ENCODE measurements around the gene UQCRC1.

Gene UQCRC1

DNA sequence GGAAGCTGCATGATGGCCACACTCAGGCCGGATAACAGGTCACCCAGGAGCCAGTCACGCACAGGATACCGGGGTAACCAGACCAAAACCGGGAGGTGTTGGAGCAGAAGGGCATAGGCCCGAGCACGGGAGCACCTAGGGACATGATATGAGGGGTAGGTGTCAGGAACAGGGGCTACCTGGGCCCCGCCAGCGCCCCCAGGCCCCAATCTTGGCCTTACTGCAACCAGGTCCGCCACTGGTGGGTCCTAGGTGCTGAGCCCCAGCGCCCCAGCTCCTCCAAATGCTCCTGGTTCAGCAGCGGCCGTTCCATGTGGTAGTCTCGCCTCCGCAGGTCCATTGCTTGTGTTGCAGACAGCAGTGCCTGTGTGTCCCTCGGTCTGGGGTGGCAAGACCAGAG is 23.8 kb upstream of the UQCRC1 start:
- DNase-seq = no peak

DNA sequence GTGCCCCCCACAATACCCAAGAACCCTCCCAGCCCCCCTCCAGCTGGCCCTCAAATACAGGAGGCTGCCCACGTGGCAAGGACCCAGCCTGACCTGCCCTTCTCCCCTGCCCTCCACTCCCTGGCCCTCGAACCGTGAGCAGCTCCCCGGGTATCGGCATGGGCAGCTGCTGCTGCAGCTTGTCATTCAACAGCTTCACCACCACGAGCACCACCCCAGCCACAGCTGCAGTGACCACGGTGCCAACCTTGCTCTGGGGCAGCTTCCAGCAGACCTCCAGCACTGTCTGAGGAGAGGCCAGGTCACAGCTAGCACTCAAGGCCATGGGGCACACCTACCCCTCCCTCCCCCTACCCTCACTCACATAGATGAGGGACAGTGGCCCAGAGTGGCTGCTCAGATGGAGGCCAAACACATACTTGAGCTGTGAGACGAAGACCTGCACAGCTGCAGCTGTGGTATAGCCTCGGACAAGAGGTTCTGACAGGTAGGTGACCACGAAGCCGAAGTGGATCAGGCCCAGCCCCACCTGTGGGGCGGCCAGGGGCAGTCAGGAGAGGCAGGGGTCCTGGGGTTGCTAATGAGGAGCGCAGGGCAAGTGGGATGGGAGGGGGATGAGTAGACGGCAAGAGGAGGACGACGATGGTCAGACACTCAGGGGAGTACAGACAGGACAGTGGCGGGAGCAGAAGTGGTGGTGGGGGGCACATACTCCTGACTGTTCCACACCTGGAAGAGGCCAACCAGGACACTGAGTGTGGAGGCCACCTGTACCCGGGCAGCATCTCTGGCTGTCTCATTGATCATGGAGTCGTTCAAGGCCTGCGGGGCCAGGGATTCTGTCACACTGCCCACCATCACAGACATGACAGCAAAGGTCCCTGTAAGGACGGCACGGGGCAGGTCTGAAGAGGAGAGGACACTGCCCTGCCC is 22.3 kb upstream of the UQCRC1 start:
- DNase-seq = no peak

DNA sequence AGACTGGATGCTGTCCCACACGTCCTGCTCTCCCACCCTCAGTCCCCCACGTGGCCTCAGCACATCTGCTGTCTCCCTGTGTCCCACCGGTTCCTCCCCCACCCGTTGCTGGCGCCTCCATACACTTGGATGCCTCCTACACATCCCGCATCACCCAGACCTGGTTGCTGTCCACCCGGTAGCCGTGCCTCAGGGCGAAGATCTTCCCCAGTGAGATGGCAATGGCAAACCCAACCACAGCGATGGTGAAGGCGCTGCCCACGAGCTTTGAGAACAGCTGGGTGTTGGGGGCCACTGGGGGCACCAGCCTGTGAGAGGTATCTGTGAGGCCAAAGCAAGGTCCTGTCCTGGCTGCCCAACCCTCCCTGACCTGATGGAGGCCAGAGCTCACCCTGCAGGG is 21.4 kb upstream of the UQCRC1 start:
- no peak for DNase-seq

DNA sequence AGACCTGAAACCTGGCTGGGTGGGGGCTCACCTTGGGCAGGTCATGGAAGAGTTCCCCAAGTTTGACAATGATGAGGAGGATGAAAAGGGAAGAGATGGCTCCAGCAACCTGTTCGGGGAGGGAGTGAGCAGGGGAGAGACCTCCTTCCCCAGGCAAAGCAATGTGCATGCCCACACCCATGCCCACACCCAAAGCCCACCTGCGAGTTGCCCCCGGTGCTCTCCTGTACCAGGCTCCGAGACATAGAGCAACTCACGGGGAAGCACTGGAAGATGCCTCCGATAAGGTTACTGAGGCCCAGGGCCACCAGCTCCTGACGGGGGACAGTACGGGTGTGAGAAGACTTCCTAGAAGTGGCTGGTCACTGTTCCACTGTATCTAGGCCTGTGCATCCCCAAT is 21.0 kb upstream of the UQCRC1 start:
- no peak for DNase-seq

DNA sequence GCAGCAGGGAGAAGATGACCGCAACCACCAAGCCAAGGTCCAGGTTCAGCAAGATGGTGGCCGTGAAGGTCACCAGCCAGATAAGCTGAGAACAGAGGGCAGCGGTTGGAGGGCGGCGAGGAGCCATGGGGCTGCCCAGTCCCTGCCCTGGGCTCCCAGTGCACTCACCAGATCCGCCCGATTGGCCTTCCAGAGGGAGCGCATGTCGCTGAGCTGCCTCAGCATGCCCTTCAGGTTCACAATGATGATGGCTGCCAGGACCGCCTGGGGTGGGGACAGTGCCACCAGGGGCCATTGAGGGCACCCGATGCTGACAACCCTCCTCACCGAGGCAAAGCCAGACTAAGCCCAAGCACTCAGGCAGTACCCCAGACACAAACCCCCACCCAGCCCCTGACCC is 20.4 kb upstream of the UQCRC1 start:
- no peak for DNase-seq

DNA sequence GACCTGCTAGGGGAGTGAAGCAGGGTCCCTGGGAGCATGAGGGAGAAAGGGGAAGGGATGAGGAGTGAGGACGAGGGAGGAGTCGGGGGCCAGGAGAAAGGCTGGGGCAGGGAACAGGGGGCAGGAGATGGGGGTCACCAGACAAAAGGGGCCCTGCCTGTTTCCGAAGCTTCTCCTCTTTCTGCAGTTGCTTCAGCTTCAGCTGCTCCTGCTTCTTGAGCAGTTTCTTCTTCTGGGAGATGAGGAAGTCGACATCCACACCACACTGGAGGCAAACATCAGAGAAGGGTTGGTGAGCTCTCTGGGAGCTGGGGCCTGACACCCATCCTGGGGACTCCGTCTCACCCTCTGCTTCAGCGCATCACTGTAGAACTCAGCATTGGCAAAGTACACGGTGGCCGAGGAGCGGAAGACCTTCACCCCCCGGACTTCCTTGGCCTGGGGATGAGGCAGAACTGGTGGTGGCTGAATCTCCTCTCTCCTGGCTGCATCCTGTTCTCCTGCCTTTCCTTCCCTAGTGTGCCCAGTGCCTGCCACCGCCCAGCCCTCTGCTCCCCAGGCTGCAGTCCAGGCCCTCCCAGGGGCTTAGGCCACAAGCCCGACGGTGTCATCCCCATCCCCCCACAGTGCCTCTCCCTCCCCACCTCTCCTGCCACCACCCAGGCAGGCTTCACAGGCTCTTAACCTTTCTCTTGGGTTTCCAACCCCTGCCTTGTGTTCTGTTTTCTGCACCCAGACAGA is 19.0 kb upstream of the UQCRC1 start:
- DNase-seq = no peak

DNA sequence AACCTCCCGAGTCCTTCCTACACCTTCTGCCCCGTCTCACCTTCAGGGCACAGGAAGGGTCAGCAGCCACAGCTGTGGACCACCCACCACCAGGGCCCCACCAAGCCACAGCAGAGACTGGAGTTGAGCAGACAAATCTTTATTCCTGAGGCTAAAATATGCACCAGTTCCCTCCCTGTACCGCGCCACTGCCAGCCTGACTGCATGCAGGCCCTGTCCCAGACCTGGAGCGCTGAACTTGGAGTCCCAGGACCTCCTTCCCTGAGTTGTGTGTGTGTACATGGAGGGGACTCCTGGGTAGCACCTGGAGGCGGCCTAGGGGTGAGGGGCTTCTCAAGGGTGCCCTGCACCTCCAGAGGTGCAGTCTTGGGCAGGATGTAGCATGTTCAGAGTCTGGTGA is 16.2 kb upstream of the UQCRC1 start:
- no peak for DNase-seq

DNA sequence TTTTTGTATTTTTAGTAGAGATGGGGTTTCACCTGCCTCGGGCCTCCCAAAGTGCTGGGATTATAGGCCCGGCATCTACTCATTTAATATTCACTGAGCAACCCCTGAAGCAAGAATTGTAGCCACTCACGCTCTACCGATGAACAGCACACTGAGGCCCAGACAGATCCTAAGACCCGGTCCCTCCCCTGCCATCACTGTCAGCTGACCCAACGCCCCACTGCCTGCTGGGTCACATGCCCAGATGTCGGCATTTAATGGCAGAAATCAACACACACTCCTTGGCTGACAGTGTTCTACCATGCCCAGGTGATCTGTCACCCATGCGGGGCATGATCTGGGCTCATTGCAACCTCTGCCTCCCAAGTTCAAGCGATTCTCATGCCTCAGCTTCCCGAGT is 15.3 kb upstream of the UQCRC1 start:
- DNase-seq = no peak

DNA sequence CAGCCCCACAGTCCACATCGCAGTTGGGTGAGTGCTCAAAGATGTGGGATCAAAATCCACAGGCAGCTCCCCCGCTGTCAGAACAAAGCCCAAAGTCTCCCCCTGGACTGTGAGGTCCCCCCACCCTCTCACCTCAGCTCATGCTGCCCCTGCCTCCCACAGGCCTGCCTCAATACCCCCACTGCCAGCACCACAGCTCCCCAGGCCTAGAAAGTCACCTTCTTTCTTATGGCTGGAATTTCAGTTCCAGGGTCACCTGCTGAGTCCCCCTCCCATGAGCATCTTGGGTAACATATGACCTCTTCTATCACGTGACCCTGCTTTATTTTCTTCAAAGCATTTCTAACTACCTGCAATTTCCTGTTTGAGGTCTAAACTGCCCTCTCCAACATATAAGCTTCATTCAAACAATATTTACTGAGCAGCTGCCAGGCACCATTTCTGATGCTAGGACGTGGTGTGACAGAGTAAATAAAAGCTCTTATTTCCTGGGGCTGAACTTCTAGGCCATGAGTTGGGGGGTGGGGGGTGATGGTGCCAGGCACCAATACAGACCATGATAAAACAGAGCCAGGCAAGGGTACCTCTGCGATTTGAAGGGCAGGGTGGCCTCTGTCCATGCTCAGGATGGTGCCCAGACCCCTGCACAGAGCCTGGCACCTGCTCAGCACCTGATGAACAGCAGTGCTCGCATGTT is 14.6 kb upstream of the UQCRC1 start:
- DNase-seq = peak; percentile 66

DNA sequence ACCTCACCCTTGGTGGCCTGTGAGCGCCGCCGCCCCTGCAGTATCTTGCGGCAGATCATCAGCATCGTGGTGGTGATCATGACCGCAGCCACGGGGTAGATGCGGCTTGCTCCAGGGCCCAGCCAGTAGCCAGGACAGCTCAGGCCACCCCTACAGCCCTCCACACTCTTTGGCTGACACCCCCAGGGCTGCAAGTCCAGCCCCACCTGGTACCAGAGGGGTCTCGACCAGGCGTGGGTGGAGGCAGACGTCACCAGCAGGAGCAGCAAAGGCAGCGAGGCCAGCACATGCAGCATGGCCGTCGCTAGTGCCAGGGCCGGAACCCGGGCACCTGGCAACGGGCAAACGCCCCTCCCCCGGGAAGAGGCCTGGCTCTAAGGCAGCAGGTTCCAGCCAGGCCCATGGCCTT is 12.0 kb upstream of the UQCRC1 start, which contains the start of gene TMEM89:
Gene TMEM89, minus strand, starts transcription at position 309 of the 409 bp plus-strand sequence. Its CDS starts 13 bp downstream, at position 296.
- no peak for DNase-seq

DNA sequence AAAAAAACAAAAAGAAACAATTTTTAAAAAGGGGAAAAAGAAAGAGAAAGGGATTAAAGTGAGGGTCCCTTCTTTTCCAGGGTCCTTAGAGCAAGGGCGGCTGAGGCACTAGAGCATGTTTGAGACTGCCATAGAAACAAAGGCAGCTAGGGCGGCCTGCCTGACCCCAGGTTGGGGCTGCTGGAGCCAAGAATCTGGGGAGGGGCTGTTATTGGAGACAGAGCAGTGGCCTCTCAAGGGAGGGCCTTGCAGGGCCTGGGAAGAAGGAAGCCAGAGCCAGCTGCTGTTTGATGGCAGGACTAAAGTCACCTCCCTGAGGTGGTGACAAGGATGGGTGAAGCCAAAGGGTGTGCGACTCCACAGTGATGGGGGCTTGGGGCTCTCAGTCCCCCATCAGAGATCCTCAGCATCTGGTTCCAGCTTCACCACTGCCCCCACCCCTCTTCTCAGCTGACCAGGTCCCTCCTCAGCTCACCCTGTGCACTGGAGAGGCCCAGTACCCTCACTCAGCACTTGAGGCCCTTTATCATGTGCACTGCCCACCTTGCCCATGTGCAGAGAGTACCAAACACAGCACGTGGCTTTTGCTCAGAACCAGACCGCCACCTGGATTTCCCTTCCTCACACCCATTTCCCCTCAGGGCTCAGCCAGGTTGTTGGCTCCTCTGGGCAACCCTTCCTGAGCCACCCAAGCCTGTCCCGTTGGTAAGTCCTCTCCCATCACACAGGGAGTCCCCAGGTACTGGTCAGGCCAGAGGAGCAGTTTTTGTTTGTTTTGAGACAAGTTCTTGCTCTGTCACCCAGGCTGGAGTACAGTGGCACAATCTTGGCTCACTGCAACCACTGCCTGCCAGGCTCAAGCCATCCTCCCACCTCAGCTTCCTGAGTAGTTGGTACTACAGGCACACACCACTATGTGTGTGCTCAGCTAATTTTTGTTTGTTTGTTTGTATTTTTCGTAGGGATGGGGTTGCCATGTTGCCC is 10.4 kb upstream of the UQCRC1 start:
- no peak for DNase-seq

DNA sequence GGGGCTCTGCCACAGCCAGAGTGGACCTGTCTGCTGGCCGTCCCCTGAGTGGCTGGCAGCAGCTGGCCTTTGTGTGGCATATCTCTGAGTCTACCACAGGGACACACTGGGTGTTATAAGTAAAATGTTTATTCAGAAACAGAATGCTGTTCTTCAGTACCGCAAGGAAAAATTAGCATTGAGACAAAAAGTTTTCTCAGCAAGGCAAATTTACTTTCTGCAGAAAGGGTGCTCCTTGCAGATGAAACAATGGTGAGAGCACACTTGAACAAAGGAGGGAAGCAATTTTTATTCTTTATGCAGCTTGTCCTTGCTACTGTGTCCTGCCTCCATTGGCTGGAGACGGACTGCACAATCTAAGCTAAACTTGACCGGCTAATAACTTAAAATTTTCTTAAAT is 8.1 kb upstream of the UQCRC1 start:
- no peak for DNase-seq

DNA sequence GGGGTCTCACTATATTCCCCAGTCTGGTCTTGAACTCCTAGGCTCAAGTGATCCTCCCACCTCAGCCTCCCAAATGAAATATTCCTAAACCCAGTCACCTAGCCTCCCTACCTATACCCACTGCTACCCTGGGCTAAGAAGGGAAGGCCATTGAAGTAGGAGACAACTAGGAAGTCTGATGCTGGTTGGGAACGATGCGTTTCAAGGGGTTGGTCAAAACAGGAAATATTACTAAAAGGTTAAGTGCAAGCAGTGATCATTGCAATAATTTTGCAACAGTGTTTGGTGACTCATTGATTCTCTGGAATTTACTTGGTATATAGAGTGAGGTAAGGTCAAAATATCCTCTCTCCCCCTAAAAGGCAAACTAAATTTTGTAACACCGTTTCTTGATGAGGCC is 4.6 kb upstream of the UQCRC1 start:
- DNase-seq = no peak

DNA sequence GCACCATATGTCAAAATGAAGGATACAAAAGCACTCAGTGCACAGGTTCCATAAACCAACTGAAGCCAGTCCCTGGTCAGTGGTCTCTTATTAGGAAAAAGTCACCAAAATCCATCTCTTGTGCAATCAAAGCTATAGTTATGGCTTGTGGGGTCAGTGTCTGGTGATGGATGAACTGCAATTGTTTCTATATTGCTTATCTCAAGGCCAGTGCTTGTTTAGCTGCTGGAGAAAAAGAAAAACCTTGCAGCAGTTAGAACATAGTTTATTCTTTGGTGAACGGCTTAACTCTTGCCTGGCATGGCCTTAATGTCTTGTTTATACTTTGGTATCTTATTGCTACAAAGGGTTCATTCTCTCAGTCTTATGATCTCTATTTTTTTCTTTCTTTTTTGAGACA is 2.9 kb upstream of the UQCRC1 start:
- no peak for DNase-seq

DNA sequence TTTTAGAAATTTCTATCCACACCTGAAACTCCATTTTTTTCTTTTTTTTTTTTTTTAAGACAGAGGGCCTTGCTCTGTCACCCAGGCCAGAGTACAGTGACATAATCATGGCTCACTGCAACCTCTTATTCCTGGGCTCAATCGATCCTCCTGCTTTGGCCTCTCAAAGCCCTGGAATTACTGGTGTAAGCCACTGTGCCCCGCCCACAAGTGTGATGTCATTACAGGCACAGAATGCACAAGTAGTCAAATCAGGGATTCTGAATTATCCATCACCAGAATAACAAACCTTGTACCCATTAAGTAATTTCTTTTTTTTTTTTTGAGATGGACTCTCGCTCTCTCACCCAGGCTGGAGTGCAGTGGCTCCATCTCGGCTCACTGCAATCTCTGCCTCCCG is 1.9 kb downstream of the UQCRC1 start:
- DNase-seq = no peak

DNA sequence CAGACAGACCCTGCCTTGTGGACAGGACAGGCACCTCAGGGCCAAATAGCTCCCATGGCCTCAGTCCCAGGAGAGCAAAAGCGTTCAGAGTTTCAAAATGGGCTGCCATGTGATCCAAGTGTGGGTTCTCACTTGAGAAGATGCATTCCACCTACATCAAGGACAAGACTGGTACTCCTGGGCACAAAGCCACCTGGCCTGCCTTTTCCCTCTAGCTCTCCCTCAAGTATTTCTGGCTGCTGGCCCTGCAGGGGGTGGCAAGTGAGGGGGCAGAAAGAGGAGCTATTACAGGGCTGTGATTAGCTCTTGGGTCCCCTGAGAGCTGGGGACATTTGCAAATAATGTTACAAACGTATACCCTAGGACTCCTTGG is 7.8 kb downstream of the UQCRC1 start:
- DNase-seq = no peak

DNA sequence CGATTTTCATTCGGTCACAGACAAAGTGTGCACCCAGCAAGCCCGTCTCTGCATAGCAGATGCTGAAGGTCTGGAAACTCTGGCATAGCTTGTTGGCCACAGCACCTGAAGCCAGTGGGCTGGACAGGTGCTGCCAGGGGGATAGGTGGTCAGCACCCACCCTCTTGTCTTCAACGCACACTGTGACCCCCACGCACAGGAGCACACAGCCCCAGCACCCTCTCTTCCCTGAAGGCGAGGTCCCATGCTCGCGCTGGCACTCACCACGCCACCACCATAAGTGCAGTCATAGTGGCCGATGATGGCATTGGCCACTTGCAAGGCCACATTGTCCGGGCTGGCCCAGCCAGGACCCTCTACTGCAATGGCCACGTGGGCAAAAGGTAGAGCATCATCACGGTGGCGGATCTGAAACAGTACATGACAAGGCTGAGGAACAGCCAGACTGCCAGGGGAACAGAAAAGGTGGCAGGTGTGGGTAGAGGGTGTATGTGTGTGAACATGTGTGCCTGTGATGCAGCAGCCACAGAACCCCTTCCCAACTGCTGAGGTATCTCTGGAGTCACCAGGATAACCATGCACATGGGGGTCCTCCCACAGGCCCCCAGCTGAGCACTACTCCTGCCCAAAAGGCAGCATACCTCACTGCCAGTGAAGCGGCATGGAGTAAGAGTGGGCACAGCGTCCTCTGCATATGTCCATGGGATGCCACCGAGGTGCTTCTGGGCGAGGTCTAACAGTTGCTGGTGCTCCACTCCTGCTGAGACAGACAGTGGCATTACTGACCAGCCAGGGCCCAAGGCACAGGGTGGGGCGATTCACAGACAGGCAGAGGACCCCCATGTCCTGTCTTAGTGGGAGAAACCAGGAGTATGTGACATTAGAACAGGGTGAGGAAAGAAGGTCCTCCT is 8.5 kb downstream of the UQCRC1 start:
- DNase-seq = no peak

DNA sequence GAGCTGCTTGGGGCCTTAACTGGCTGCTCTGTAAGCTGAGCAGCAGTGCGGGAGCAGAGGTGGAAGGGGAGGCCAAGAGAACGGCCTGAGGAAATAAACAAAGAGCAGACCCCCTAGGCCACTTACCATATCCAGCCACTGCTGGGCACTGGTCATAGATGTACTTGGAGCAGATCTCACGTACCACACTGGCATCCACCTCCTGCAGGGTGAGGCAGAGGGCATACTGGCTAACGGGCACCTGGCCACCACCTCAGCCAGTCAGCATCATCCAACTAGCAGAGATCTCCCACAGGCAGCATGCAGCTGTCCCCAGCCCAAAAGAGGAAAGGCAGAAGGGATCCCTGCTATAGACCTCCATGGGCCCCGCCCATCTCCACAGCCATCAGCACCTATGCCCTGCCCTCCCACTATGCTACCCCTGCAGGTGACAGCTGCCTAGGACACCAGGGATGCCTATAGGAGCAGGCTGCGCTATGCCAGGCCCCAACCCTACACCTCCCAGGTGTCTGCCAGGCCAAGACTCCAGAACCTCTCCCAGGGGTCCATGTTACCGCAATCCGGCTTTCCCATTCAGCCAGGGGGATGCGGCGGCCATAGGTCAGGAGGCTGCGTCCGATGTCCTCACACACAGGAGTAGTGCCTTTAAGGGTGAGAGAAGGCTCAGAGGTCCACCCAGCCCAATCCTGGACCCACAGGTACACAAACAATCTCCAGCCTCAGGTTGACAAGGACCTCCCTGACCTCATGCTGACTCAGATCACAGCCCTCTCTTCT is 9.7 kb downstream of the UQCRC1 start:
- DNase-seq = no peak

DNA sequence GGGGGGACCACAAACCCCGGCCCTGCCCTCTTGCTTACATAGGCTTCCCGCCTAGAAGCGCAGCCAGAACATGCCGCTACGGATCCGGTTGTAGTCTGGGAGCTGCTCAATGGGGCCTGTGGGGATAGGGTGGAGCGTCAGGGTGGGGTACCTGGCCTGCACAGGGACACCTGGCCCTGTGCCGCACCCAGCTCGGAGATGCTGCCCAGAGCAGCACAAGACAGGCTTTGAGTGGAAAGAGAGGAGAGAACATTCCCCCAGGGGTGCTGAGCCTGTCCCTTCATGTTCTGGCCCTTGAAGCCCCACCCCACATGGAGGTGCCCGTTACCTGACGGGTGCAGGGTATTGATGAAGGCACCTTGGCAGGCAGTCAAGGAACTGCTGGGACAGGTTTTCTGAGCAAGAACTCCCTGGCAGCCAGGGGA is 10.4 kb downstream of the UQCRC1 start:
- DNase-seq = no peak

DNA sequence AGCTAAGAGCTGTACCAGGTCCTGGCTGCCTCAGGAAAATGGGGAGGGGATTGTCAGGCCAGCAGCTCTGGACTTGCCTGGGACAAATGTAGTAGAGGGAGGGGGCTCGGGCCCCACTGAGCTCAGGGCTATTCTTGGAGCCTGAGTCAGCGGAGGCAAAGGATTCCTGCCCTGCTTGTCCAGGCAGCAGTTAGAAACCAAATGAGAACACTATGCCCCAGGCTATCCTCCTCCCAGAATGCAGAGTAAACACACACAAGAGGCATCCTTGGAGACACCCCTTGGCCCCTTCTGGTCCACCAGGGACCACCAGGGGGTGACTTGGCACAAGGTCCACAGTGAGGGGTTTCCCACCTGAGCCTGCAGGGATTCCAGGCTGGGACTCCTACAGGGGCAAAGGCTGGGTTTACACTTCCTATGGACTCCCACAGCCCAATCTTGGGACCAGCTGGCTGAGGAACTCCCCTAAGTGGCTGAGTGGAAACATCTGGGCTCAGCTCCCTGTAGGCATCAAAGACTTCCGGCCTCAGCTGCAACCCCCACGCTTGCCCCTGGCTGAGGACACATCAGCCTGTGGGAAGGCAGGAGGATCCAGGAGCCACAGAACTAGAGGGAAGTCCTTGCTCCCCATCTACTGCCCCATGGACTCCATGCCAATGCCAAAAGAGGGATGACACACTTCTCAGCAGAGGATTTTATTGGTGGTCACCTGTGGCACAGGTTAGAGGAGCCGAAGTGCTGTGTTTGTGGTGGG is 10.9 kb downstream of the UQCRC1 start:
- DNase-seq = no peak
